ENCODE measurements around the gene WDR35.
A peak's percentile ranks its signal among the peaks of the same experiment; 100 is the strongest.

Gene WDR35

DNA sequence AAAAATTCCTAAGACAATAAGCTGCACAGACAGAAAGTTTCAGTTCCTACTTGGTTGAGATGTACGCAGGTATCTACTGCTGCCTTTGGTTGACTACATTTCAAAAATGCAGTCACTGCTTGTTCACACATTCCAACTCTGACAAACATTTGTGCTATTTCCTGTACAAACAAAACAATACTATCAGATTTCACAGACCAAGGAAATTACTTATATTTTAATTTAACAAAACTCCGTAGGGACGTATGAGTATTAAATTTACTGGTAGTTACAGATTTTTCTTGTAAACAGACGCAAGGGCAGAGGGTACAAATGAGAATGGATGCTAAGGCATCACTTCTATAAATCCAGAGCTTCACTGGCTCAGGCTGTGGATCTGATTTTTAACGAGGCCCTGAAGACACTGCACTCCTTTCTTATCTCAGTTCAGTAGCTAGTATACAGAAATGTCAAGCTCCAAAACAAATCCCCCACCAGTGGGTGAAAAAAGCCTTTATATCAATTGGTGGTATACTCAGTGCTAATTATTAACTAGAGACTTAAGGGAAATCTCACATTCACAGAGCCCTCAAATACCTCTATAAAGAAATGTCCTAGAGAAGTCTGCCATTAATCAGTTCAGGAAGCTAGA, 56.4 kb downstream of the WDR35 start:
- TF ChIP-seq CREB1 (IDR thresholded peaks at IDR 0.05; ENCODE audit: low read depth) (no peak), YY1 (IDR thresholded peaks at IDR 0.05; ENCODE audit: low read depth) (no peak), TEAD4 (IDR thresholded peaks at IDR 0.05) (peak; percentile 90), EGR1 (IDR thresholded peaks at IDR 0.05) (no peak), EP300 (IDR thresholded peaks at IDR 0.05; ENCODE audit: borderline replicate concordance) (peak; percentile 60; the same call in 1 of the 2 replicates)

DNA sequence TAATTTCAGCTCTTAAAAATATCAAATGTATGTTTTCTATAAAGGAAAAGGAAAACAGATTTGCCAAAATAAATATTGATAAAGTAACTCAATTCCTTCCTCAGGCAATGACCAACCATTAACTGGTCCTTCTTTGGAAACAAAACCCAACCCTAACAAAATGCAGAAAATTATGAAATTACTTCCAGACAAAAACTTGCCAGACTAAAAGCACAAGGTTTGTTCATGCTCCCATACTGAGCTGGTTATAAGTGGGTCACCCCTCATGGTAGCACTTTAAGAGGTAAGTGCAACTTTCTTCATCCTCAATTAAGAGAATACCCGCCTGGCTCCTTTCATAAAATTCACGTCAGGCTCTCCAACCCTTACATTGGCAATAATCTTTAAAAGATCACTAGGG, 57.0 kb downstream of the WDR35 start:
- TF ChIP-seq EP300 (IDR thresholded peaks at IDR 0.05; ENCODE audit: borderline replicate concordance) (no peak), TCF12 (IDR thresholded peaks at IDR 0.05; ENCODE audit: low read depth) (no peak), EGR1 (IDR thresholded peaks at IDR 0.05) (no peak)
- TF ChIP-seq, protein P1, sequence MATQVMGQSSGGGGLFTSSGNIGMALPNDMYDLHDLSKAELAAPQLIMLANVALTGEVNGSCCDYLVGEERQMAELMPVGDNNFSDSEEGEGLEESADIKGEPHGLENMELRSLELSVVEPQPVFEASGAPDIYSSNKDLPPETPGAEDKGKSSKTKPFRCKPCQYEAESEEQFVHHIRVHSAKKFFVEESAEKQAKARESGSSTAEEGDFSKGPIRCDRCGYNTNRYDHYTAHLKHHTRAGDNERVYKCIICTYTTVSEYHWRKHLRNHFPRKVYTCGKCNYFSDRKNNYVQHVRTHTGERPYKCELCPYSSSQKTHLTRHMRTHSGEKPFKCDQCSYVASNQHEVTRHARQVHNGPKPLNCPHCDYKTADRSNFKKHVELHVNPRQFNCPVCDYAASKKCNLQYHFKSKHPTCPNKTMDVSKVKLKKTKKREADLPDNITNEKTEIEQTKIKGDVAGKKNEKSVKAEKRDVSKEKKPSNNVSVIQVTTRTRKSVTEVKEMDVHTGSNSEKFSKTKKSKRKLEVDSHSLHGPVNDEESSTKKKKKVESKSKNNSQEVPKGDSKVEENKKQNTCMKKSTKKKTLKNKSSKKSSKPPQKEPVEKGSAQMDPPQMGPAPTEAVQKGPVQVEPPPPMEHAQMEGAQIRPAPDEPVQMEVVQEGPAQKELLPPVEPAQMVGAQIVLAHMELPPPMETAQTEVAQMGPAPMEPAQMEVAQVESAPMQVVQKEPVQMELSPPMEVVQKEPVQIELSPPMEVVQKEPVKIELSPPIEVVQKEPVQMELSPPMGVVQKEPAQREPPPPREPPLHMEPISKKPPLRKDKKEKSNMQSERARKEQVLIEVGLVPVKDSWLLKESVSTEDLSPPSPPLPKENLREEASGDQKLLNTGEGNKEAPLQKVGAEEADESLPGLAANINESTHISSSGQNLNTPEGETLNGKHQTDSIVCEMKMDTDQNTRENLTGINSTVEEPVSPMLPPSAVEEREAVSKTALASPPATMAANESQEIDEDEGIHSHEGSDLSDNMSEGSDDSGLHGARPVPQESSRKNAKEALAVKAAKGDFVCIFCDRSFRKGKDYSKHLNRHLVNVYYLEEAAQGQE (IDR thresholded peaks at IDR 0.05; ENCODE audit: low read depth): no peak

DNA sequence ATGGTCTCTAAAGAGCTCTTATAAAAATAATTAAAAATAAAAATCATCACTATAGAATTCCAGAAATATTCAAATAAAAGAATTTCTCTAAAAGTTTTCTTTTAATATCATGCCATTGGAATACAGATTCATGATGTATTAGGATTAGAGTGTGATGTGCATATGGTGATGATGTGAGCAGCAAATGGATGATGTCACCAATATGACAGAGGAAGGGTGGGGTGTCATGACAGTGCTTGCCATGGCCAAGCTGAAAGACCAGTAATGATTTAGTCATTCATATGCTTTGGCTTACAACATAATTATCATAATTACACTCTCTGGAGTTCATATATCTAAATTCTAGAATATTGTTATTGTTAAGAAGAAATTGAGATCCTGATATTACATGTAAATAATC, 60.7 kb downstream of the WDR35 start:
- TF ChIP-seq FOXM1 (IDR thresholded peaks at IDR 0.05; ENCODE audit: borderline replicate concordance, low read depth): no peak
- no peak for TF ChIP-seq CEBPB (IDR thresholded peaks at IDR 0.05)
- no peak for TF ChIP-seq TCF12 (IDR thresholded peaks at IDR 0.05; ENCODE audit: low read depth)
- no peak for TF ChIP-seq RAD21 (IDR thresholded peaks at IDR 0.05; ENCODE audit: low read depth)

DNA sequence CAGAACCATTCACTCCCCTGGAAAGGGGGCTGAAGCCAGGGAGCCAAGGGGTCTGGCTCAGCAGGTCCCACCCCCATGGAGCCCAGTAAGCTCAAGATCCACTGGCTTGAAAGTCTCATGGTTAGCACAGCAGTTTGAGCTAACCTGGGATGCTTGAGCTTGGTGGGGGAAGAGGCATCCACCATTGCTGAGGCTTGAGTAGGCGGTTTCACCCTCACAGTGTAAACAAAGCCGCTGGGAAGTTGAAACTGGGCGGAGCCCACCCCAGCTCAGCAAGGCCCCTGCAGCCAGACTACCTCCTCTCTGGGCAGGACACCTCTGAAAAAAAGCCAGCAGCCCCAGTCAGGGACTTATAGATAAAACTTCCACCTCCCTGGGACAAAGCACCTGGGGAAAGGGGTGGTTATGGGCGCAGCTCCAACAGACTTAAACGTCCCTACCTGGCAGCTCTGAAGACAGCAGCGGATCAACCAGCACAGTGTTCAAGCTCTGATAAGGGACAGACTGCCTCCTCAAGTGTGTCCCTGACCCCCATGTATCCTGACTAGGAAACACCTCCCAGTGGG, 73.4 kb downstream of the WDR35 start:
- no peak for TF ChIP-seq EGR1 (IDR thresholded peaks at IDR 0.05)
- TF ChIP-seq CREB1 (IDR thresholded peaks at IDR 0.05; ENCODE audit: low read depth): no peak
- TF ChIP-seq FOXM1 (IDR thresholded peaks at IDR 0.05; ENCODE audit: borderline replicate concordance, low read depth): no peak
- TF ChIP-seq CEBPB (IDR thresholded peaks at IDR 0.05): no peak
- no peak for TF ChIP-seq EP300 (IDR thresholded peaks at IDR 0.05; ENCODE audit: borderline replicate concordance)
- no peak for TF ChIP-seq RAD21 (IDR thresholded peaks at IDR 0.05; ENCODE audit: low read depth)
- TF ChIP-seq, protein P2, sequence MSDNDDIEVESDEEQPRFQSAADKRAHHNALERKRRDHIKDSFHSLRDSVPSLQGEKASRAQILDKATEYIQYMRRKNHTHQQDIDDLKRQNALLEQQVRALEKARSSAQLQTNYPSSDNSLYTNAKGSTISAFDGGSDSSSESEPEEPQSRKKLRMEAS (IDR thresholded peaks at IDR 0.05): no peak
- TF ChIP-seq YY1 (IDR thresholded peaks at IDR 0.05; ENCODE audit: low read depth): no peak
- no peak for TF ChIP-seq NFIC (IDR thresholded peaks at IDR 0.05)

DNA sequence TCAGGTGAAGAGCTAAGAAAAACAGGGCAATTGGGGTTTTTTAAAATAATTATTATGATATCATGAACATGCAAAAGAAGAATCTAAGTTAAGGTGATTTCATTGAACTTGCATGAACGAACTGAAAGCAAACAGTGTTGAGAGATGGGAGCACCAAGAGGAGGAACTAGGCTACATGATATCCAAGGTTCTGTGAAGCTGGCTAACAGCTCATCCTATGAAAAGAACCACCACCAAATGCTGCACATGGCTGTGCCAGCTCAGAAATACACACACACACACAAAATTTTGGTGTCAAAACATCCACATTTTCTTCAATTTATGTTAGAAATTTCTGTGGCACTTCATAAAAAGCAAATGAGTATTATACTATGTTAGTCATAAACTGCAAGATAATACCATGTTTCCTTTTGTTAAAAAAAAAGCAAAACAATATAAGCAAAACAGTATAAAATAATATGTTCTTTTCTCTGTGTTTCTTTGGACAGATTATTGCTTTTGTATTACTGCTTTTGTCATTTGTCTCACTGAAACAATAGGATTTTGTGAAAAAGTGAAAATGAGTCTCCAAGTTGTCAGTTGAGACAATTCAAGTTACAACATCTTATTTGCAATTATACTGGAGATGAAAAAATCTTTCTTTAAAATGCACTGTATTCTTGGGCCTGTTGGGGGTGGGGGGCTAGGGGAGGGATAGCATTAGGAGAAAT, 75.5 kb downstream of the WDR35 start:
- no peak for TF ChIP-seq FOXM1 (IDR thresholded peaks at IDR 0.05; ENCODE audit: borderline replicate concordance, low read depth)
- TF ChIP-seq TCF12 (IDR thresholded peaks at IDR 0.05; ENCODE audit: low read depth): no peak
- no peak for TF ChIP-seq TAF1 (IDR thresholded peaks at IDR 0.05; ENCODE audit: low read depth)
- TF ChIP-seq, protein P3, sequence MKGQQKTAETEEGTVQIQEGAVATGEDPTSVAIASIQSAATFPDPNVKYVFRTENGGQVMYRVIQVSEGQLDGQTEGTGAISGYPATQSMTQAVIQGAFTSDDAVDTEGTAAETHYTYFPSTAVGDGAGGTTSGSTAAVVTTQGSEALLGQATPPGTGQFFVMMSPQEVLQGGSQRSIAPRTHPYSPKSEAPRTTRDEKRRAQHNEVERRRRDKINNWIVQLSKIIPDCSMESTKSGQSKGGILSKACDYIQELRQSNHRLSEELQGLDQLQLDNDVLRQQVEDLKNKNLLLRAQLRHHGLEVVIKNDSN (IDR thresholded peaks at IDR 0.05): no peak
- no peak for TF ChIP-seq ZBTB7A (IDR thresholded peaks at IDR 0.05; ENCODE audit: low read depth)

DNA sequence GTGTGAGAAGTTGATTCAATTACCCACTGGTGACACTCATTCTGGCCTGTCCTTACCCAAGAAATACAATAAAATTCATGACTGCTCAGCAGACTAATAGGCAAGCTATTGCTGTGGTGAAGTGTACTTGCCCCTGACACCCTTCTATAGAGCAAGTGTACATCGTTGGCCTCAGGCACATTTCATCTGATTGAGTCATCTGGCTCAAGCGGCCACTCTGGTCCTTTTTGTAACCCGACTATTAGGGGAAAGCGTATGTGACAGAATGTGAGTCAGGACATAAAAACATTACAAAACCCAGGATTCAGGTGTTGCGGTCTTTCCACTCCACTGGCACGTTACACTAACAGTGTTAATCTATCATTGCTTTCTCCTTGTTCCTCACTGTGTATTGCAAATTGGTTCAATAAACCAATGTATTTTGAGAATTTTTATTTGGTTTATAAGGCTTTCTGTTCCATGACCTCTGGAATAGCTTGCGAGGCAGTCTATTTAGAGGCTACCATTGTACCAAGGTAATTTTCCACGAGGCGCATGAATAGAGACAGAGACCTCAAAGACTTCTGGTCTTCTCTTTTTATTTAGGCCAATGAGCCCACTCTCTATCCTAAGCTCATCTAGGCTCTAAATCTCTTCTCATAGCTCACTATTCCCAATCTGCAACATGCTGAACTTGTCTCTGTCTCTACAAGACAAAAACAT, 77.9 kb downstream of the WDR35 start:
- TF ChIP-seq TAF1 (IDR thresholded peaks at IDR 0.05; ENCODE audit: low read depth): no peak
- TF ChIP-seq TEAD4 (IDR thresholded peaks at IDR 0.05): peak; percentile 14; the same call in 1 of the 2 replicates
- TF ChIP-seq CEBPB (IDR thresholded peaks at IDR 0.05): peak; percentile 20; the same call in 1 of the 2 replicates

DNA sequence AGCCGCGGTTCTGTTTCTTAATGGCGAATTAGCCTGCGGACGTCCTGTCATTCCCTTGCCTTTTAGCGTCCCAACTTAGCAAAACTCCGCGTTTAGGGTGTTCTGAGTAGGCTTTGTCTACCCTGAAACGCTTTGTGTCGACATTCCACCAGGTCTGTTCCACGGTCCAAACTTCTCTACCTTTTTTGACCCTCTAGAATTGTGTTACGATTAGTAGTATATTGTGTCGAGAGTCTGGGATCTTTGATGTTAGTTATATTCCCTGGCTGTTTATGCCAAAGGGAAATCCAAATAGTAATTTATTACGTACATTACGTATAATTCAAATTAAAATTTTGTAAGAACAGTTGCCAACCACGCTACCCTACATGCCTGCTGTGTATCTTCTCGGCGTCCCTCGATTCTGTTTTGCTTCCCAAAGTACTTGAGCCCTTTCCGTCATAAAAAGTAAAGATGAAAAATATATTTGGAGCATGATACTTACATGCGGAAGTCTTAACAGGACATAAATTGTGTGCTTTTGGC, 87.6 kb downstream of the WDR35 start:
- no peak for TF ChIP-seq NFIC (IDR thresholded peaks at IDR 0.05)
- TF ChIP-seq FOXM1 (IDR thresholded peaks at IDR 0.05; ENCODE audit: borderline replicate concordance, low read depth): no peak
- TF ChIP-seq, protein P1 (IDR thresholded peaks at IDR 0.05; ENCODE audit: low read depth): no peak
- TF ChIP-seq EP300 (IDR thresholded peaks at IDR 0.05; ENCODE audit: borderline replicate concordance): no peak
- no peak for TF ChIP-seq CEBPB (IDR thresholded peaks at IDR 0.05)
- TF ChIP-seq, protein P3 (IDR thresholded peaks at IDR 0.05): no peak
- no peak for TF ChIP-seq TEAD4 (IDR thresholded peaks at IDR 0.05)
- TF ChIP-seq, protein P2 (IDR thresholded peaks at IDR 0.05): no peak

Measured in Ishikawa (cell line).